Adrenal gland (tissue), 5 donors: ENCODE data around the gene MRPL54.

ENCODE experiments used
- CTCF ChIP-seq, 6 experiments: fragments of 450-650 bp in 4 of 6; fragments of 200-600 bp in 2 of 6; sonication (generic) in 1 of 6; IDR thresholded peaks; 1 replicate in 5 of 6; 2 replicates in 1 of 6; pipeline versions ENCODE4 v1.5.1 to v1.8.0; 2016 to 2021; ENCODE audit warnings: antibody characterized with exemption in 6 of 6, mild to moderate bottlenecking in 2 of 6, moderate library complexity in 1 of 6
- POLR2A ChIP-seq, 2 donors: fragments of 450-650 bp; IDR thresholded peaks; one replicate each; pipeline ENCODE4 v1.6.1; 2017; ENCODE audit warnings: antibody characterized with exemption in 2 of 2, mild to moderate bottlenecking in 2 of 2, moderate library complexity in 1 of 2
- donor health status: DM: no; HTN: no; CAD: no.

- TF ChIP-seq POLR2A (IDR thresholded peaks at IDR 0.05) (no peak), CTCF (IDR thresholded peaks at IDR 0.05) (no peak)
These were observed 46.1 kb downstream of the MRPL54 start for GRCh38 chr19:3808420-3809143.
